Measurements from ENCODE around the gene CIB2.
A peak's percentile ranks its signal among the peaks of the same experiment; 100 is the strongest.

Gene CIB2

GRCh38 chr15:78067328-78068228 is 63.7 kb downstream of the CIB2 start:
- Histone ChIP-seq H3F3A (ENCODE audit: control insufficient read depth, insufficient read depth) (no peaks in the 10 kb centered on the region), H3K79me2 (ENCODE audit: control insufficient read depth, low read length) (peaks cover 92% of the 10 kb centered on the region), H4K20me1 (ENCODE audit: control insufficient read depth, insufficient read depth, low read depth, low read length) (peaks cover 5% of the 10 kb centered on the region; the same call in 1 of the 2 replicates), H3K27ac (ENCODE audit: low read depth, low read length) (no peak overlapping the region), H3K4me3 (ENCODE audit: low read length) (no peak overlapping the region), H3K36me3 (ENCODE audit: control insufficient read depth, low read length) (peaks cover 5% of the 10 kb centered on the region; the same call in 1 of the 2 replicates), H3K4me1 (ENCODE audit: control insufficient read depth, low read length) (peaks cover 53% of the 10 kb centered on the region), H3K27me3 (ENCODE audit: control insufficient read depth, low read length) (no peaks in the 10 kb centered on the region), H3K9me3 (ENCODE audit: control insufficient read depth, insufficient read depth, low read length) (no peaks in the 10 kb centered on the region), H3K4me2 (ENCODE audit: low read length) (no peak overlapping the region; the same call in 1 of the 2 replicates), H3K9me2 (replicated peaks; ENCODE audit: control insufficient read depth, low read length) (no peaks in the 10 kb centered on the region)
- TF ChIP-seq CTCF (IDR thresholded peaks at IDR 0.05; ENCODE audit: low read depth, low read length, poor library complexity, severe bottlenecking) (no peak), EZH2phosphoT487 (IDR thresholded peaks at IDR 0.05; ENCODE audit: borderline replicate concordance, low read length) (no peak)

- TF ChIP-seq CTCF (IDR thresholded peaks at IDR 0.05; ENCODE audit: low read depth, low read length, poor library complexity, severe bottlenecking) (no peak), EZH2phosphoT487 (IDR thresholded peaks at IDR 0.05; ENCODE audit: borderline replicate concordance, low read length) (no peak)
- Histone ChIP-seq H3K4me2 (ENCODE audit: low read length) (peak overlapping the region; percentile 23), H3K9me2 (replicated peaks; ENCODE audit: control insufficient read depth, low read length) (no peaks in the 10 kb centered on the region), H3K79me2 (ENCODE audit: control insufficient read depth, low read length) (peaks cover 85% of the 10 kb centered on the region), H3K4me3 (ENCODE audit: low read length) (peak overlapping the region; percentile 11; the same call in 1 of the 2 replicates), H4K20me1 (ENCODE audit: control insufficient read depth, insufficient read depth, low read depth, low read length) (peaks cover 5% of the 10 kb centered on the region; the same call in 1 of the 2 replicates), H3F3A (ENCODE audit: control insufficient read depth, insufficient read depth) (0 out of 2 replicates have a peak, but pooled peaks cover 2% of the 10 kb centered on the region), H3K36me3 (ENCODE audit: control insufficient read depth, low read length) (peaks cover 5% of the 10 kb centered on the region; the same call in 1 of the 2 replicates), H3K27ac (ENCODE audit: low read depth, low read length) (no peak overlapping the region), H3K4me1 (ENCODE audit: control insufficient read depth, low read length) (peaks cover 61% of the 10 kb centered on the region), H3K27me3 (ENCODE audit: control insufficient read depth, low read length) (no peaks in the 10 kb centered on the region), H3K9me3 (ENCODE audit: control insufficient read depth, insufficient read depth, low read length) (no peaks in the 10 kb centered on the region)
These were observed 65.0 kb downstream of the CIB2 start for GRCh38 chr15:78065973-78066946.

GRCh38 chr15:78065284-78065872 is 65.9 kb downstream of the CIB2 start:
- Histone ChIP-seq H3K36me3 (ENCODE audit: control insufficient read depth, low read length) (peaks cover 5% of the 10 kb centered on the region; the same call in 1 of the 2 replicates), H4K20me1 (ENCODE audit: control insufficient read depth, insufficient read depth, low read depth, low read length) (peaks cover 5% of the 10 kb centered on the region; the same call in 1 of the 2 replicates), H3K4me3 (ENCODE audit: low read length) (no peak overlapping the region), H3K9me3 (ENCODE audit: control insufficient read depth, insufficient read depth, low read length) (no peaks in the 10 kb centered on the region), H3K4me1 (ENCODE audit: control insufficient read depth, low read length) (peaks cover 58% of the 10 kb centered on the region), H3F3A (ENCODE audit: control insufficient read depth, insufficient read depth) (0 out of 2 replicates have a peak, but pooled peaks cover 2% of the 10 kb centered on the region), H3K27ac (ENCODE audit: low read depth, low read length) (no peak overlapping the region), H3K9me2 (replicated peaks; ENCODE audit: control insufficient read depth, low read length) (no peaks in the 10 kb centered on the region), H3K27me3 (ENCODE audit: control insufficient read depth, low read length) (no peaks in the 10 kb centered on the region), H3K4me2 (ENCODE audit: low read length) (peak overlapping the region; percentile 23; the same call in 1 of the 2 replicates), H3K79me2 (ENCODE audit: control insufficient read depth, low read length) (peaks cover 84% of the 10 kb centered on the region)
- TF ChIP-seq EZH2phosphoT487 (IDR thresholded peaks at IDR 0.05; ENCODE audit: borderline replicate concordance, low read length), result no peak
- TF ChIP-seq CTCF (IDR thresholded peaks at IDR 0.05; ENCODE audit: low read depth, low read length, poor library complexity, severe bottlenecking), result no peak

Measured in DOHH2 (cell line).